Mucosa of descending colon (tissue), 3 donors: ENCODE data around the gene NDRG2. TPM values are rescaled to one million over a fixed set of nuclear protein-coding genes. Genes with fewer than 3 reads are reported as not detected.
A peak's percentile ranks its signal among the peaks of the same experiment; 100 is the strongest.

ENCODE experiments used
- ATAC-seq: fragments of 200-7000 bp; cut with Tn5 transposase; one replicate; pipeline ENCODE4 v1.9.1; 2020; ENCODE audit warnings: mild to moderate bottlenecking, moderate library complexity
- DNase-seq, 3 donors: peaks; one replicate each; pipeline ENCODE4 v3.0.0-alpha.2; 2020
- H3K36me3 ChIP-seq: fragments of 200-600 bp; one replicate; pipeline ENCODE4 v1.8.0; 2021; ENCODE audit warnings: low read depth, mild to moderate bottlenecking
- H3K4me1 ChIP-seq: fragments of 200-600 bp; one replicate; pipeline ENCODE4 v1.8.0; 2021; ENCODE audit warnings: low read depth, mild to moderate bottlenecking
- H3K4me3 ChIP-seq: fragments of 200-600 bp; one replicate; pipeline ENCODE4 v1.8.0; 2021; ENCODE audit warnings: mild to moderate bottlenecking
- H3K9me3 ChIP-seq: fragments of 200-600 bp; one replicate; pipeline ENCODE4 v1.8.0; 2021; ENCODE audit warnings: mild to moderate bottlenecking
- intact Hi-C, 2 donors: fragments of 100-400 bp; cut with DNase I in 1 of 2; cut with micrococcal nuclease in 1 of 2; formaldehyde crosslinking; loops; one replicate each; pipeline versions ENCODE4 v1.11.0 to v1.11.1; 2022; cut with DNase I, micrococcal nuclease
- total RNA-seq, 3 donors: library from RNA; stranded (reverse); fragmentation: NEBNext Ultra II Directional in 2 of 3; extraction: Animal tissue kit (Norgen Biotek cat#: 25700) in 2 of 3; gene quantifications; one replicate each; pipeline versions ENCODE4 v1.2.1 to v1.2.4, GENCODE V29; 2021 to 2023
- TF ChIP-seq, protein P1 (sequence below): fragments of 200-600 bp; IDR thresholded peaks from one replicate; pipeline ENCODE4 v1.8.0; 2022; ENCODE audit warnings: antibody characterized with exemption, mild to moderate bottlenecking
- donor health status: DM: no; HTN: no; CAD: no; lungs with moderate emphysema.
- donor health status: DM: no; HTN: no; CAD: no.
- donor health status: DM: no; HTN: yes; CAD: no.

NDRG2 gene
- total RNA-seq, 3 donors from 2014 or later: 156 to 212 (median 188) TPM

DNA sequence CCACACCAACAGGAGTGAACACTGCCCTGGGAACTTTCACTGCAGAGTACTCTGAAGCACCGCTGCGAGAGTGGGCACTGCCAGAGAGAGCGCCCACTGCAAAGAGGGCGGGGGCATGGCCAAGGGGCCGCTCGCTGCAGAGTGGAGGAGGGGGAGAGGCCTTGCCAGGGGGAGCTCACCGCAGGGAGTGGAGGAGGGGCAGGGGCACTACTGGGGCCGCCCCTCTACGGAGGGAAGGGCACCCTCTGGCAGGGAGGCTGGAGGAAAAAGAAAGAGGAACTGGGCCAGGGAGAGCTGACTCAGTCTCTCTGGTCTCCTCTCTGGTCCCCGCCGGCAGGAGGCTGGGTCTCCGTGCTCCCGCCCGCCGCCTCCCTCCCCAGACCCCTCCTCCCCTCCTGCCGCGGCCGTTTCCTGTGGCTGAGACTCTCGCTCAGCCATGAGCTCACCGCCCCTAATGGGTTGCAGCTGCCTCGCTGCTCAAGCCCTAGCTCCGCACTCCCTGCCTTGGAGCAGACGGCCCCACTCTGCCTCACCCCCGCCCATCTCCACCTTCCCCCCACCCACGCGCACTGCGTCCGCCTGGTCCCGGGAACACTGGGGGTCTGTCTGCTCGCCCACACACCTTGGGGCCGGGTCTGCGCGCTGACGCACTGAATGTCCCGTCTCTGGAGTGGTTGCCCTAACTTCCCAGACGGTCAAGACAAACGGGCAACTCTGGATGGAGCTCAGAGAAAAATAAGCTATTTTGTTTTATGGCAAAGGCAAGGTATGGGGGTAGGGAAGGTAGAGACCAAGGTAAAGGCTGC is 46.6 kb upstream of the NDRG2 start:
- no peaks in the 10 kb centered on the region for H3K36me3 ChIP-seq
- peak; percentile 58 for ATAC-seq
- intact Hi-C loops: no loop called here
- H3K4me3 ChIP-seq: peak overlapping the region; percentile 48
- peak; percentile 80 to 90 (median 85) for DNase-seq
- TF ChIP-seq, protein P1, sequence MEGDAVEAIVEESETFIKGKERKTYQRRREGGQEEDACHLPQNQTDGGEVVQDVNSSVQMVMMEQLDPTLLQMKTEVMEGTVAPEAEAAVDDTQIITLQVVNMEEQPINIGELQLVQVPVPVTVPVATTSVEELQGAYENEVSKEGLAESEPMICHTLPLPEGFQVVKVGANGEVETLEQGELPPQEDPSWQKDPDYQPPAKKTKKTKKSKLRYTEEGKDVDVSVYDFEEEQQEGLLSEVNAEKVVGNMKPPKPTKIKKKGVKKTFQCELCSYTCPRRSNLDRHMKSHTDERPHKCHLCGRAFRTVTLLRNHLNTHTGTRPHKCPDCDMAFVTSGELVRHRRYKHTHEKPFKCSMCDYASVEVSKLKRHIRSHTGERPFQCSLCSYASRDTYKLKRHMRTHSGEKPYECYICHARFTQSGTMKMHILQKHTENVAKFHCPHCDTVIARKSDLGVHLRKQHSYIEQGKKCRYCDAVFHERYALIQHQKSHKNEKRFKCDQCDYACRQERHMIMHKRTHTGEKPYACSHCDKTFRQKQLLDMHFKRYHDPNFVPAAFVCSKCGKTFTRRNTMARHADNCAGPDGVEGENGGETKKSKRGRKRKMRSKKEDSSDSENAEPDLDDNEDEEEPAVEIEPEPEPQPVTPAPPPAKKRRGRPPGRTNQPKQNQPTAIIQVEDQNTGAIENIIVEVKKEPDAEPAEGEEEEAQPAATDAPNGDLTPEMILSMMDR: no peak
- peaks cover 29% of the 10 kb centered on the region for H3K4me1 ChIP-seq
- H3K9me3 ChIP-seq: no peaks in the 10 kb centered on the region

DNA sequence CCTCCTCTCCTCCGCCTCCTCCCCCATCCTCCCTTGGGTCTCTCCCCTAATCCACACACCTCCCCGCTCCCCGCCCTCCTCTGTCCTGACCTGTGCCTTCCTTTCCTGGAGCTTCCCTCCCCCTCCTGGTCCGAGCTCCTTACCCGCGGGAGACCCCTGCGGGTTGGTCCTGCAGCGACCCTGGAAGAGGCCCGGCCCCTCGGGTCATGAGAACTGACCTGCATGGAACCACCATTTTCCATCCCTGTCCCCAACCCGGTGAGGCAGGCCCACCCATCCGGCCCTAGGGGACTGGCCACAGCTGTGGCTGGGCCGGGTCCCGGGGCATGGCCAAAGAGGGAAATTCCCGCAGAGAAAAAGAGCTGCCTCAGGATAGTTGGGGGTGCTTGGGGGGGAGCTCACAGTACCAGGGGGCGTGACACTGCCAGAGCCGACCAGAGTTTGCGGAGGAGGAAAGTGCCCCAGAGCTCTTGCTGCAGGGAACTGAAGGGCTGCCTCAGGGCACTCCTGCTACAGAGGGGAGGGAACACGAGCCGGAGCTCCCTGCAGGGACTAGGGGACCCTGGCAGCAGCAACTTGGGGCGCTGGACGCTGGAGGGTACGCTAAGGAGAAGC is 45.9 kb upstream of the NDRG2 start:
- ATAC-seq: peak; percentile 50
- Histone ChIP-seq H3K9me3 (no peaks in the 10 kb centered on the region), H3K4me1 (peaks cover 29% of the 10 kb centered on the region), H3K36me3 (no peaks in the 10 kb centered on the region), H3K4me3 (peak overlapping the region; percentile 48)
- intact Hi-C loops: no loop called here
- DNase-seq: peak; percentile 78 to 84 (median 79)
- TF ChIP-seq, protein P1: no peak

DNA sequence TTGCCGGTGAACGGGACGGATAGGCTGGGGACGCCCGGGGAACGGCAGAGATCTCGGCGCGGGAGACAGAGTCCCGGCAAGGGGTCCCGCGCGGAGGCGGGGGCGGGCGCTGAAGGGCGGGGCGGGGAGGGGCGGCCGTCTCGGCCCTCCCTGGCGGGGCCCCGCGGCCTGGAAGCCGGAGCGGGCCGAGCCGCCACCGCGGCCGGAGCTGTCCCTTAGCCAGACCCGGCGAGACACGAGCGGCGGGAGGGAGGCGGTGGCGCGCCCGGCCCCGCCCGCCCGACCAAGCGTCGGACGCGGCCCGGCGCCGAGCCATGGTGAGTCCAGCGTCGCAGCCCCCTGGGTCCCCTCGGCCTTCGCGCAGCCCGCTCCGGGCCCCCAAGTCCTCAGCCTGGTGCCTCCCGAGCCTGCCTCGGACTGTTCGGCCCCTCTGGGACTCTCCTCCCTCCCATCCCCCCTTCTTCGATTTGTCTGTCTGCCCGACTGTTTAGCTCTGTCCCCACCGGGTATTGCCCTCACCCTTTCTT is 45.3 kb upstream of the NDRG2 start, which contains the start of gene ARHGEF40:
Gene ARHGEF40, plus strand, starts transcription at position 222 of the 527 bp plus-strand sequence. Its CDS starts 93 bp downstream, at position 315.
- H3K4me1 ChIP-seq: peaks cover 29% of the 10 kb centered on the region
- H3K36me3 ChIP-seq: no peaks in the 10 kb centered on the region
- TF ChIP-seq, protein P1: no peak
- H3K9me3 ChIP-seq: no peaks in the 10 kb centered on the region
- peak; percentile 56 for ATAC-seq
- H3K4me3 ChIP-seq: peak within 1 kb of the TSS; percentile 48
- DNase-seq: peak in 2 of 3 donors; percentile 67 to 80
- intact Hi-C loops: no loop called here

DNA sequence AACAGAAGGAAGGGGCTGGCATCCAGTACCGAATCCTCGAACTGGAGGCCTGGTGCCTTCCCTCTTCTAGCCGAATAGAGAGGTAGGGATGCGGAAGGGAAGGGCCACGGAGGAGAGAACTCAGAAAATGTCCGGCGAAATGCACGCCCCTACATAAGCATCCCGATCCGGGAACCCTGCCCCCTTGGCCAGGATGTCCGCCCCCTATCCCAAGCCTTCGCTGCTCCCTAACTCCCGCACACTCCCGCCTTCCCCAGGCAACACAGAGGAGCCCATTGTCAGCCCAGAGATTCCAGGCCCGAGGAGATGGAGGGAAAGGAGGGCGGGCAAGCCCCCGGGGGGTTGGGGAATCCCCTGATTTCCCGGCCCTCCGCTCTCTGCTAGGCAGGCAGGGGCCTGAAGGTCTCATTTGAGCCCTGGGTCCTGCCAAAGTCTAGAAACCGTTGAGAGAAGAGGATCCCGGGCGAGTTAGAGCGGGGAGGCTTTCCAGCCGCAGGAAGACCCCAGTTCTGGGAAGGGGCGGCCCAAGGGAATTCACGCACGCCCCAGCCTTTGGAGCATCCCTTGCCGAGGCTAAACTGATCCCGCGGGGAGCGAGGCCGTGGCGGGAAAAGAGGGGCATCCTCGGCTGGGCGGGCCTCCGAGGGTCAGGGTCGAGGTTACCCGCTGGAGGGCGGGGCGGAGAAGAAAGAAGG is 44.7 kb upstream of the NDRG2 start:
- Histone ChIP-seq H3K36me3 (no peaks in the 10 kb centered on the region), H3K4me1 (peaks cover 29% of the 10 kb centered on the region), H3K4me3 (peak overlapping the region; percentile 48), H3K9me3 (no peaks in the 10 kb centered on the region)
- TF ChIP-seq, protein P1: no peak
- no peak for ATAC-seq
- intact Hi-C loops: loop anchor here in 1 of 2 donors (2.0 kb wide), 1 partner anchor 35 kb away; no protein-coding TSS in a partner anchor
- peak in 2 of 3 donors; percentile 40 to 58 for DNase-seq
